GM21423 (cell line): ENCODE results near the gene AMOTL2.

Experiments used
- ATAC-seq: cut with Tn5 transposase; IDR thresholded peaks from one replicate; pipeline ENCODE4 v1.9.1; 2021; ENCODE audit warnings: mild to moderate bottlenecking, moderate library complexity; ENCODE audit not compliant: unreplicated experiment

Gene AMOTL2

GRCh38 chr3:134380249-134380648 lies 6.0 kb upstream of the AMOTL2 start:
- ATAC-seq: no peak

DNA sequence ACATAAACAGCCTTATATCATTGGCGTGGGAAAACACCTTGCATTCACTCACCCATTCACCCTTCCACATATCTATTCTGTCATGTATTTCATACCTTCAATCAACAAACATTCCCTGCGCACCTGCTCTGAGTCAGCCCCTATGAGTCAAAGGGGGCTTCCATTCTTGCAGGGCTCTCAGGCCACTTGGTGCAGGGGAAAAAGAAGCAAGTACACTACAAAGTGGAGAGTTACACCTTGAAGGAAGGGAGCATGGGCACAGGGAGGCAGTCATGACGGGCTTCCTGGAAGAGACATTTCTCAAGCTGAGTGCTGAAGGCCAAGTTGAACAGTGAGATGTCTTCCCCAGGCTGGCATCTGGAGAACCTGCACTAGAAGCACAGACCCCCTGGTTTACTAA lies 4.6 kb upstream of the AMOTL2 start:
- no peak for ATAC-seq

DNA sequence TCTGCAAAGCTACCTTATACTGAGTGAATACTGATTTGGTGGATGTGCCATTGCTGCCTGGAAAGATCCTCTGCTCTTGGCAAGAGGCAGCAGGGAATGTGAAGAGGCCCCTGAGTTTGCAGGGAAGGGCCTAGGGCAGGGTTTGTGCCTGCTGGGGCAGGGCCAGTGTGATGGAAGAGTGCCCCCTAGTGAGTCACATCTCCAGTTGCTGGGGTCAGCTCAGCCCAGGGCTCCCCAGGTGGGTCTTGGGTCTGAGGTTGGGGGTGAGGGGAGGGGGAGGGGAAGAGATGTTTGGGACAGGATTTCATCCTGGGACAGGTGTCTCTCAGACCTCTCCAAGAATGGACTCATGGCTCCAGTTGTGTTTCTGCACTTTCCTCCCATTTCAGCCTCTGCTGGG lies 4.1 kb upstream of the AMOTL2 start:
- ATAC-seq: no peak

DNA sequence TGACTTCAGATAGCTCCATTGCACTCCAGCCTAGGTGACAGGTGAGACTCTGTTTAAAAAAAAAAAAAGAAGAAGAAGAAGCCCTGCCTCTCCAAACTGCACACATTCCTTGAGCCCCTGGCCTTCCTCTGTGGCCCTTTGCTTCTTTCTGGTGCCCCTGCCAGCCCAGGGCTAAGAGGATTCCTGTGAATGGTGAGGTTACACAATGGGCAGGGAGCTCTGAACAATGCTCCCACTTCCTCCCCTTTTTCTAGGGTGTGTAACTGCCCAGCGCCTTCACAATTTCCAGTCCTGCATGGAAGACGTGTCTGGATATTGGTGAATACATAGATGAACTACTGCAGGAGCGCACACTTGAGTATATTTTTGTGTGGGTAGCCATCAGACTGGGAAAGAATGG lies 3.6 kb upstream of the AMOTL2 start:
- ATAC-seq: no peak

GRCh38 chr3:134376786-134377426 lies 2.7 kb upstream of the AMOTL2 start:
- no peak for ATAC-seq

DNA sequence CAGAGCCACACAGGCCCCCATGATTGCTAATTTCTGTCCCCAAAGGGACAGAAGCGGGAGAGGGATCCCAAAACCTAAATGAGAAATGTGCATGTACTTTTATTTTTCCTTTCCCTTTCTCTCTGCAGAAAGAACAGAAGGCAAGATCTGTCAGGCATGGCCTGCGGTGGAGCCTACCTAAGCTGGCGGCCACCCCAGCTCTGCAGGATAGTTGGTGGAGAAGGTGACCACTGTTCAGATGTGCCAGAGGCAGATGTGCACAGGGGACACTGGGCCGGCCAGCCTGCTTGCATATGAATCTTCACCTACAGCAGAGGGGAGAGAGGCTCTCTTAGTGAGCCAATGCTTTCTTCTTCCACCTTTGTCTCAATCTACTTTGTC lies 2.1 kb upstream of the AMOTL2 start:
- ATAC-seq: no peak

DNA sequence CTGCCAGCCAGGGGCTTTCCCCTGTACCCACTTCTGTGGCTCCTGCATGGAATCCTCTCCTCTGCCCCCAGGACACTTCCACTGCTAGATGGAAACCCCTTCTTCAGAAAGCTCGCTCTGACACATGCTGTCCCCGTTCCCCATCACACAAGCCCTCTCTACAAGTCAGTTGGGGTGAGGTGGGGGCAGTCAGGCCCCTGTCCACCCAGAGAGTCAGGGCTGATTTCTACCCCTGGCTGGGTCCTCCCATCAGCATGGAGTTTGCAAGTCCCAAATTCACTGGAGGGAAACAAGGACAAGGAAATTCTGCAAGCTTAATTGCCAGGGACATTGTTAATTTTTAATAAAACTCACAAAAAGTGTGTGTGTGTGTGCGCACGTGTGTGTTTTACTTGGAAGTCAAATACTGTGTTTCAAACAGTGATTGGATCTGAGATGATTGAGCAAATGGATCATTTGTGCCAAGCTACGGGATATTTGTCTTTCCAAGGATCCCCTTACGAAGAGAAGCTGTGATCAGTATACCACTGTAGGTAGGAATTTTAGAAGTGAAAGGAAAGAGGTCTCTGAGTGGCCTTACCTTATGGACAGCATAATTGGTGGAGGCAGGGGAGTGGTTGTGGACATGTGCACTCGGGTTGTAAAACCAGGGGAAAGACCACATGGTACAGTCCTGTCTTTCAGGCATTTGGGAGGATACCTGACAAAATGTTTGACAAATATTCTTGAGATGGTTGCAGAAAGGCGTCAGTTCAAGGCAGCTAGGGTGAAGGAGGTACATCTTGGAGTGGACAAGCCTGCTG lies 1.5 kb upstream of the AMOTL2 start:
- ATAC-seq: no peak

- no peak for ATAC-seq
Measured at GRCh38 chr3:134374791-134375581, 739 bp upstream of the AMOTL2 start.

- ATAC-seq: no peak
Measured at GRCh38 chr3:134373271-134374104, 759 bp downstream of the AMOTL2 start.

GRCh38 chr3:134372396-134373270 lies 1.6 kb downstream of the AMOTL2 start:
- ATAC-seq: no peak

- ATAC-seq: no peak
Measured at GRCh38 chr3:134371542-134372324, 2.5 kb downstream of the AMOTL2 start.

- no peak for ATAC-seq
Measured at GRCh38 chr3:134370611-134371531, 3.4 kb downstream of the AMOTL2 start.

GRCh38 chr3:134369861-134370596 lies 4.2 kb downstream of the AMOTL2 start:
- no peak for ATAC-seq

DNA sequence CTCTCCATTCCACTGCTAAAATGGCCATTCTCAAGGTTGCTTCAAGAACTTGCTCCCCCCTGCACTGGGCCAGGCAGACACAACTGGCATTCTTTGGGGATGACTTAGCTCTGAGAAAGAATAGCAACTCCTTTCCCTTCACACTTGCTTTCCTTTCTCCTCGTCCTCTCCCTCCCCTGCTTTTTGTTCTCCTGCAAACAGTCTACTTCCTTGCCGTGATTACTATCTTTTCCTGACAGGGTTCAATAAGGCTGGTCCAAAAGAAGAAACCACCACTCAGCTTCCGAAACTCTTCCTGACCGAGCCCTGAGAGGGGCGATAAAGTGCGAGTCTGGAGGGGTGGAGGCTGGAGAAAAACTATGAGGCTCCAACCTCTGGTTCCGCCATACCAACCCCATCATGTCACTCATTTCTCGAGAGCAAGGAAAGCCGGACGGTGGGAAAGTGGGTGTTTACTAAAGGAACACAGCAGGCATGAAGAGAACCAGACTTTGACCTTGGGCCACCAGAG lies 5.0 kb downstream of the AMOTL2 start:
- ATAC-seq: no peak

DNA sequence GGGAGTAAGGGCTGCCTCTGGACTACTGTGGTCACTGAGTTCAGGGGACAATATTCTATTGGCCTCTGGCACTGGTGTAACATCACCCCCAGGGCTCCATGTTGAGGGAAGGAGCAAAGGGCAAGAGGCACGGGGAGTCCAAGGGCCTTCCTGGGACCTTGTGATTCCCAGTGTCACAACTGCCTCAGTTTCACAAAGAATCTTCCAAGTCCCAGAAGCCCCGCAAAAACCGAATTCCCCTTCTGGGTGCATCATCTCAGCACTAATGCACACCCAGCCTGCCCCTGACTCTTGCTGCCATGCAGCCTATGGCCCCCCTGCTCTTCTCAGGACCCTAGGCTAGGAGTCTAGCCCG lies 5.5 kb downstream of the AMOTL2 start:
- ATAC-seq: no peak

DNA sequence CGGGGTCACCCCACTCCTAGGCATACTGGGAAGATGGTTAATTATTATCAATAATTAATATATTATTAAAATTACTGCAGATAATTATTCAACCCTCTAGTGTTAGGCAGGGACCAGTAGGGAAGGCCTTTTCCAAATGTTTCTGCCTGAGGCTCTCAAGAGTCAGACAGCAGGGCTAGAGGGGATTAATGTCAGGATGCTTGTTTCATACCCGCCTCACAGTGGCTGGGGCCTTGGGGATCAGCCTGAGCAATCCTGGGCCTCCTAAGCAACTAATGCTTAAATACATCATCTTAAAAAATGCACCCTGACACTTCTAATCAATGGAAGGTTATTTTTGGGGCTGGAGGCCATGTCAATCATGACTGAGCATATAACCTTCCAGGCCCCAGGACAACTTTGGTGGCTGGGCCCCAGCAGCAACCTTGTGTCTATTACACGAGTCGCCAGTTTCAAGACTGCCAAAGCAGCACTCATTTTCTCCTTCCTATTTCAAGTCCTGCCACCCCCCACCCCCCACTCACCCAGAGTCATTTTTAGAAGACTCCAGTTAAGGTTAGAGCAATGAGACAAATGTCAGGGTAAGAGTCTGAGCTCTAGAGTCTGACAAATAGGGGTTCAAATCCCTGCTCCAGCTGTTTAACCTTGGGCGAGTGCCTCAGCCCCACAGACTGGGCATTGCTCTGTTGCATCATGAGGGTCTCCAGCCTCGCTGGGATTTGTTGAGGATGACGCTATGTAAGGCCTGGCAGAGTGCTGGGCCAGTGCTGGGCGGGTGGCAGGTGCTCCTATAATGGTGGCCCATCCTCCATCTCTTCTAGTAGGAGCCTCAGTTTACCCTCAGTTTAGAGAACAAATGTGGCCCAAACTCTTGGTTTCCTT lies 6.1 kb downstream of the AMOTL2 start:
- no peak for ATAC-seq
